ENCODE results near the gene ATP6V1E1.

DNA sequence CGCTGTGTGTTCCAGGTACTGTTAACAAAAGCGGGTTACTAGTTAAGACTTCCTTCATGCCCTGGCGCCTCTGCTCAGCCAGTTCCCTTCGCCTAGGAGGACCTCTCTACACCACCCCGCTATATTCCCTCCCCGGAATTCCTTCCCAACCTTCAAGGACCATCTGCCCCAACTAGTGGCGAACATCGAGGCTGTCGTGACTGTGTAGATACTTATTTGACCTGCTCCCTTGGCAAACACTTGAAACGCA lies 9.6 kb upstream of the ATP6V1E1 start:
- TF ChIP-seq, protein P1, sequence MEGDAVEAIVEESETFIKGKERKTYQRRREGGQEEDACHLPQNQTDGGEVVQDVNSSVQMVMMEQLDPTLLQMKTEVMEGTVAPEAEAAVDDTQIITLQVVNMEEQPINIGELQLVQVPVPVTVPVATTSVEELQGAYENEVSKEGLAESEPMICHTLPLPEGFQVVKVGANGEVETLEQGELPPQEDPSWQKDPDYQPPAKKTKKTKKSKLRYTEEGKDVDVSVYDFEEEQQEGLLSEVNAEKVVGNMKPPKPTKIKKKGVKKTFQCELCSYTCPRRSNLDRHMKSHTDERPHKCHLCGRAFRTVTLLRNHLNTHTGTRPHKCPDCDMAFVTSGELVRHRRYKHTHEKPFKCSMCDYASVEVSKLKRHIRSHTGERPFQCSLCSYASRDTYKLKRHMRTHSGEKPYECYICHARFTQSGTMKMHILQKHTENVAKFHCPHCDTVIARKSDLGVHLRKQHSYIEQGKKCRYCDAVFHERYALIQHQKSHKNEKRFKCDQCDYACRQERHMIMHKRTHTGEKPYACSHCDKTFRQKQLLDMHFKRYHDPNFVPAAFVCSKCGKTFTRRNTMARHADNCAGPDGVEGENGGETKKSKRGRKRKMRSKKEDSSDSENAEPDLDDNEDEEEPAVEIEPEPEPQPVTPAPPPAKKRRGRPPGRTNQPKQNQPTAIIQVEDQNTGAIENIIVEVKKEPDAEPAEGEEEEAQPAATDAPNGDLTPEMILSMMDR (IDR thresholded peaks at IDR 0.05; ENCODE audit: insufficient read depth, low read length, poor library complexity, severe bottlenecking), result no peak
- no peak for TF ChIP-seq EZH2phosphoT487 (conservative IDR thresholded peaks at IDR 0.05; ENCODE audit: low read length)

All from SU-DHL-6 (cell line).